NCI-H460 (cell line): Measurements from ENCODE around the gene RAB3B. TPM values are rescaled to one million over a fixed set of nuclear protein-coding genes. Genes with fewer than 3 reads are reported as not detected.

Source experiments
- DNase-seq: peaks from one replicate; pipeline ENCODE4 v3.0.0-alpha.2; 2016; ENCODE audit warnings: low read depth; ENCODE audit errors: extremely low read depth
- total RNA-seq: library from RNA; depleted of rRNA; stranded (reverse); fragments of >200 nt; shearing (Covaris generic); gene quantifications from 2 replicates; pipeline ENCODE4 v1.2.3, GENCODE V29; 2014

Gene RAB3B
- total RNA-seq, 1 experiment from 2014 or later = 96.5 TPM

- DNase-seq = no peak
Measured at GRCh38 chr1:51958824-51959223, 31.7 kb downstream of the RAB3B start.

DNA sequence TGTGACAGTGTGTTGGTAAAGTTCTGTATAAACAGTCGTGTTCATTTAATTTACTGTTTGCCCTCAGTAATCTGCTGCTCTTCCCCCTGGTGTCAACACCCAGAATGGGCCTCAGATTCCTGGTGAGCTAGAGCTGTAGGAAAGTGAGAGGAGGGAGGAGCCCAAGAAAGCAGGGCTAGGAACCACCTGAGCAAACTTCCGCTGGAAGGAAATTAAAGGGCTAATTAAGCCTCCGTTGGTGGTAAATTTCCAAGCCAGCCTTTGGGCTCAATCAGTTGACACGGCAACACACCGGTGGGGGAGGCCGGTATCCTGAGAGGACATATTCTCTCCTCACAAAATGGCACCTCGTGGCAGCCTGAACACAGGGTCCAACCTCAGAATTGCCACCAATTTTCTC lies 32.9 kb downstream of the RAB3B start:
- peak; percentile 50 for DNase-seq

DNA sequence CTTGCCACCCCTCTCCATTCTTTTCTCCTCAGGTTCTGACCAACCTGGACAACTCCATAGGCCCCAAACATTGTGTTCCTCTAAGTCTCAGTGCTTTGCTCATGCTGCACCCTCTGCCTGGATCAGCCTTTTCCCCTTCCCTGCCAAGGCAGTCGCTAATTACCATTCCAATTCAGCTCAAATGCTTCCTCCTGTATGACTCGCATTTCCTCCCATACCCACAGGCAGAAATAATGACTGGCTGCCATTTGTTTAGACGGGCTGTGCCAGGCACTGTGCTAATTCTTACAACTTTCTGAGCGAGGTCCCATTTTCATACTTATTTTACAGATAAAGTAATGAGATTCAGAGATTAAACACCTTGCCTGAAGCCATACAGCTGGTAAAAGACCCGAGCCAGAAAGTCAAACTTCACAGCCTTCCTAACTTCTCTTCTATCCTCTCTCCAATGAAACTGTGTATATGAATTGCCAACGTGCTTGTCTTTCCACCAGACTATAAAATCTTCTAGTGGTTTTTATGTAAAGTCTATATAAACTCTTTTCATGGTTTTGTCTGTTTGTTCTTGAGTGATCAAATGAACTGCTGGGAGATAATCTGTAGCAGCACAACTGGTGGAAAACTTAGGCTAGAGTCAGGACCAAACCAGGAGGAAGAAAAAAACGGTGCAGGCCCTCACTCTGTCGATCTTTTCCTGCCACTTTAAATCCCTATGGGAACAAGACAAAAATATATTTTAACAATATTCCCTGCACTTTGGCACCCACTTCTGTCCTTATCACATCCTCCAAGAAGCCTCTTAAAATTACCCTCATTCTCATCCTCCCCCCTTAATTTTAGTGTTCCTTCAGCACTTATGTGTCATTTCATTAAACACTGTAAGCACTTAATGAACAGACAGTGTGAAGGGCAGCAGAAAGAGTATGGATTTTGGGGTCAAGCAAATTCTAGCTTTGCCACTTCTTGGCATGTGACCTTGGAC lies 33.7 kb downstream of the RAB3B start:
- DNase-seq = no peak

GRCh38 chr1:51955797-51956527 lies 34.5 kb downstream of the RAB3B start:
- DNase-seq = no peak

- no peak for DNase-seq
Measured at GRCh38 chr1:51954783-51955182, 35.7 kb downstream of the RAB3B start.

GRCh38 chr1:51953079-51953478 lies 37.4 kb downstream of the RAB3B start:
- DNase-seq = peak; percentile 88

GRCh38 chr1:51952638-51953037 lies 37.9 kb downstream of the RAB3B start:
- DNase-seq = no peak

- DNase-seq = no peak
Measured at GRCh38 chr1:51950701-51951100, 39.8 kb downstream of the RAB3B start.

- no peak for DNase-seq
Measured at GRCh38 chr1:51949014-51949702, 41.3 kb downstream of the RAB3B start.

DNA sequence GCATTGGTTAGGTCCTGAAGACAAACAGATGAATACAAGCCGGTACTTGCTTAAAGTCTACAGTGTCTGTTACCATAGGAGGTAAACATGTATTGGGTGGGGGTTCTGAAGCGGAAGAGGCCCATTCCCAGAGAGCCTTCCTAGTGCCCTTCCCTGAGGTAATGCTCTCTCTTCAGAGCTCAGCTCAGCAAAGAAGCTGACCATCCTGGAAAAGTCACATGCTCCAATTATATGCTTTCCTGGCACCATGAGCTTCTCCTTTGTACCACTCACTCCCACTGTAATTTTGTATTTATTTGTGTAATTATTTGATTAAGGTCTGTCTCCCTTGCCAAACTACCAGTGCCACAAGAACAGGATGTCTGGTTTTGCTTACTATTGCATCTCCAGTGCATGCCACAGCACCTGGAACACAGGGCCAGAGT lies 42.0 kb downstream of the RAB3B start:
- no peak for DNase-seq

DNA sequence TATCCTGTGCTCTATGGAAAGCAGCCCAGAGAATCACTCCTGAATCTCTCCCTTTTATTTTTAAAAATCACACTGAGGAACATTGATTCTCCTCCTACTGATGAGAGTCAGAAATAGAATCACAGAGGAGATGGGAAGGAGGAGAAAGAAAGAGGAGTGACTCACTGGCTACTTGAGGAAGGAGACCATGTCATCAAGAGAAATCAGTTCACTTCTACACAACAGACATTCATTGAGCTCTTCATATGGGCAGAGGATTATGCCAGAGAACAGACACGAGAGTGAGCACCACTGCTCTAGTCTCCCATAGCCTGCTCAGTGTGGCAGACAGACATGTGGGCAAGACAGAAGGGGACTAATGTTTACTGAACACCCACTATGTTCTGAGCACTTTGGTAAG lies 44.2 kb downstream of the RAB3B start:
- no peak for DNase-seq

- no peak for DNase-seq
Measured at GRCh38 chr1:51945591-51945990, 44.9 kb downstream of the RAB3B start.

DNA sequence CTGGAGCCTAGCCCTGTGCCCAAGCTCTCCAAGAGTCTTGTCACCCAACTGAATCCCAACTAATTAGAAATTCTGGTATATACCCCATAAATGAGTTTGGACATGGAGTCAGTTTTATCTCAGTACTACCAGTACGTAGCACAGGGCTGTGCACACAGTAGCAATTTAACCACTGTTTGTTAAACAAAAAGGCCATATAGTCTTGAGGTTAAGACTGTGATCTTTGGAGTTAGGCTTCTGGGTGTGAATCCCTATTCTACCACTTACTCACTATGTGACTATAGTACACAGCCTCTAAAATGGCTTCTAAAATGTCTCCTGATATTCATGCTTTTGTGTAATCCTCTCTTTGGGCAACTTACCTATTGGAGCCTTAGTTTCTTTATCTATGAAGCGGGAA lies 48.2 kb downstream of the RAB3B start:
- no peak for DNase-seq

DNA sequence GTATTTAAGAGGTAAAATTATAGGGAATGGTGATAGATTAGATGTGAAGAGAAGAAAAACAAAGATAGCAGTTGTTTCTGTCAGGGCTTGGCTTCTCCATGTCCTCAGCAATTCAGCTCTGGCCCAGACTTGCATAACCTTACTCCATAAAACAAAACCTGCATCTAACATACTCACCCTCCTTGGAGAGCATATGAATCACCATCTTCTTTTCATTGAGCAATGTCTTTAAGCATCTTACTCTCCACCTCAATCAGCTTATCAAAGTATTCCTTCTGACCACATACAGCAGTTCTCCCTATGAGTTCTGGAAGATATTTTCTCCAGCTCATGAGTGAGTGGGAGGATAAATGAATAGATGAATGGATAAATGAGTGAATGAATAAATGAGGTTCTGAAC lies 49.0 kb downstream of the RAB3B start:
- DNase-seq = no peak

DNA sequence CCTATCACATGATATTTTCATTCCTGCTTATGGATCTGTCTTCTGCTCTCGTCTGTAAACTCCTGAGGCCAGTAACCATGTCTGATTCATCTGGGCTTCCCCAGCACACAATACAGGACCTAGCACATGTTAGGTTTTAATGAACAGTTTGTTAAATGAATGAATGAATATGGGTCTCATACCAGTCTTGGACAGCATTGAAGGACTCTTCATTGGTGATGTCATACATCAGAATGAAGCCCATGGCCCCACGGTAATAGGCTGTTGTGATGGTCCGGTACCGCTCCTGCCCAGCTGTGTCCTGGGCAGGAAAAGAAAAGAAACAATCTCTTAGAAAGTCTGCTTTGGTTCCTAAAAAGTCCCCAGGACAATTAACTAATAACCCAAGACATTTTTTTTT lies 53.4 kb downstream of the RAB3B start:
- no peak for DNase-seq

GRCh38 chr1:51936531-51936930 lies 54.0 kb downstream of the RAB3B start:
- no peak for DNase-seq

GRCh38 chr1:51933344-51933743 lies 57.2 kb downstream of the RAB3B start:
- no peak for DNase-seq

DNA sequence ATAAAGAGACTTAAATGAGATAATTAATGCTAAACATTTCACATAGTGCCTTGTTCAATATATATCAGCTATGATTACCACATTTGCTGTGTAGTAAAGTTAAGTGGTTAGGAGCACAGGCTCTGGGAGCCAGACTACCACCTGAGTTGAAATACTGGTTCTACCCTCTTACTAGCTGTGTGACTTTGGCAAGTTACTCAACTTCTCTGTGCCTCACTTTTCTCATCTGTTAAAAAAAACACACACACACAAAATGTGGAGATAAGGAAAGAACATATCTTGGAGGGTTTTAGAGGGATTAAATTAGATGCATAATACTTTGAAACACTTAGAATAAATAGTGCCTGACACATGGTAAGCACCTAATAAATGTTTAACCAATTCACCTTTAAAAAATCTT lies 60.2 kb downstream of the RAB3B start:
- no peak for DNase-seq

- DNase-seq = no peak
Measured at GRCh38 chr1:51928896-51929295, 61.6 kb downstream of the RAB3B start.

DNA sequence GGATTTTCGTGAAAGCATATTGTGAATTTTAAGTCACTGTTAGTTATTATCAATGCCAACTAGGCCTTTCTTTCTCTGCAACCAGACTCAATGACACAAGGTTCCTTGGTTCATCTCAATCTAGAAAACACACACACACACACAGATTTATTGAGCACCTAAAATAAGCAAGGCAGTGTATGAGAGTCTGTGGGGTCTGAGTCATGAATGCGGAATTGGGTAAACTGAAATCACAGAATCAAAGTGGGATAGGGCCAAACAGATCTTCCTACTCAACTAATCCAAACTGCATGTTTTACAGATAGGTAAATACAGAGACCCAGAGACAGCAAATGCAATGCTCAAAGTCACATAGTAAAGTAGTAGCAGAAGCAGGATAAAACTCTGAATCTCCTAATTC lies 63.5 kb downstream of the RAB3B start:
- no peak for DNase-seq

- DNase-seq = no peak
Measured at GRCh38 chr1:51926171-51926812, 64.2 kb downstream of the RAB3B start.
